ENCODE results near the gene DIPK1B.

DNA sequence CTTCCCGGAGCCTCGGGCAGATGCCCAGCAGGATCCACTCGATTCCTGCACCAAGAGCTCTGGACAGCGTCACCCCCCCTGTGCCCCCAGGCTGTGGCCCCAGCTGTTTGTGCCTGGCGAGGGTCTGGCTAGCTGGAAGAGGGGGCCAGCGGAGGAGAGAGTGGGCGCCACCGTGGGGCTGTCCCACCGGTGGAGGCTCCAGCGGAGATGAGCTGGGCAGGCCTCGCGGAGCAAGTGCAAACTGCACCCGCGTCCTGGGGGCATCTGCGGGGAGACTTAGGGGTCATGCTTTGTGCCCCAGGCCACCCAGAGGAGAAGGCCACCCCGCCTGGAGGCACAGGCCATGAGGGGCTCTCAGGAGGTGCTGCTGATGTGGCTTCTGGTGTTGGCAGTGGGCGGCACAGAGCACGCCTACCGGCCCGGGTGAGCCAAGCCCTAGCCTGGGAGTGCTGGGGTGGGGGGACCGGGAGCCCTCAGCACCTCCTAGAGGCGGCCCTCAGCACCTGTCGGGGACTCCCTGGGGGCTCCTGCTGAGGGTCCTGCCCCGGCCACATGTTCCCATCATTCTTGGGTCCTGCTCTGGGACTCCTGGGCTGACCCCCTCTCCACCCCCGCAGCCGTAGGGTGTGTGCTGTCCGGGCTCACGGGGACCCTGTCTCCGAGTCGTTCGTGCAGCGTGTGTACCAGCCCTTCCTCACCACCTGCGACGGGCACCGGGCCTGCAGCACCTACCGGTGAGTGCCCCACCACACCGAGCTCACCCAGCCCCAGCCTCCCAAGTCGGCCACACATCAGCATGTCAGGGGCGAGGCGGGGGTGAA, 44.2 kb upstream of the DIPK1B start:
- TF ChIP-seq, protein P1, sequence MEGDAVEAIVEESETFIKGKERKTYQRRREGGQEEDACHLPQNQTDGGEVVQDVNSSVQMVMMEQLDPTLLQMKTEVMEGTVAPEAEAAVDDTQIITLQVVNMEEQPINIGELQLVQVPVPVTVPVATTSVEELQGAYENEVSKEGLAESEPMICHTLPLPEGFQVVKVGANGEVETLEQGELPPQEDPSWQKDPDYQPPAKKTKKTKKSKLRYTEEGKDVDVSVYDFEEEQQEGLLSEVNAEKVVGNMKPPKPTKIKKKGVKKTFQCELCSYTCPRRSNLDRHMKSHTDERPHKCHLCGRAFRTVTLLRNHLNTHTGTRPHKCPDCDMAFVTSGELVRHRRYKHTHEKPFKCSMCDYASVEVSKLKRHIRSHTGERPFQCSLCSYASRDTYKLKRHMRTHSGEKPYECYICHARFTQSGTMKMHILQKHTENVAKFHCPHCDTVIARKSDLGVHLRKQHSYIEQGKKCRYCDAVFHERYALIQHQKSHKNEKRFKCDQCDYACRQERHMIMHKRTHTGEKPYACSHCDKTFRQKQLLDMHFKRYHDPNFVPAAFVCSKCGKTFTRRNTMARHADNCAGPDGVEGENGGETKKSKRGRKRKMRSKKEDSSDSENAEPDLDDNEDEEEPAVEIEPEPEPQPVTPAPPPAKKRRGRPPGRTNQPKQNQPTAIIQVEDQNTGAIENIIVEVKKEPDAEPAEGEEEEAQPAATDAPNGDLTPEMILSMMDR (IDR thresholded peaks at IDR 0.05) = no peak
- TF ChIP-seq POLR2A (IDR thresholded peaks at IDR 0.05) = no peak
